HG02610 (cell line): Measurements from ENCODE around the gene TRIM37.
"Not testable (repeated sequence)": the region's sequence is repeated elsewhere in the genome, so short reads cannot be mapped to it uniquely, and the experiment has no call there.

Experiments used
- ATAC-seq: cut with Tn5 transposase; IDR thresholded peaks from one replicate; pipeline ENCODE4 v1.9.1; 2021; ENCODE audit warnings: mild to moderate bottlenecking, moderate library complexity; ENCODE audit not compliant: unreplicated experiment

Gene TRIM37

GRCh38 chr17:59106463-59107305 lies at the start of gene TRIM37:
TRIM37 (minus strand) TSS chr17:59106880; CDS start chr17:59106461, 419 bp downstream.
- peak; percentile 96 for ATAC-seq

GRCh38 chr17:59155439-59156177 lies 48.9 kb upstream of the TRIM37 start, which contains the start of gene PRR11:
PRR11 (plus strand) TSS chr17:59155746; CDS start chr17:59169753, 14,007 bp downstream.
- ATAC-seq: peak; percentile 90

- peak; percentile 82 for ATAC-seq
Observed at GRCh38 chr17:59154721-59155438, 48.2 kb upstream of the TRIM37 start, which contains the start of gene SKA2. SKA2 (minus strand) TSS chr17:59155186; CDS start chr17:59155163, 23 bp downstream.

GRCh38 chr17:59154292-59154720 lies 47.6 kb upstream of the TRIM37 start:
- no peak for ATAC-seq

DNA sequence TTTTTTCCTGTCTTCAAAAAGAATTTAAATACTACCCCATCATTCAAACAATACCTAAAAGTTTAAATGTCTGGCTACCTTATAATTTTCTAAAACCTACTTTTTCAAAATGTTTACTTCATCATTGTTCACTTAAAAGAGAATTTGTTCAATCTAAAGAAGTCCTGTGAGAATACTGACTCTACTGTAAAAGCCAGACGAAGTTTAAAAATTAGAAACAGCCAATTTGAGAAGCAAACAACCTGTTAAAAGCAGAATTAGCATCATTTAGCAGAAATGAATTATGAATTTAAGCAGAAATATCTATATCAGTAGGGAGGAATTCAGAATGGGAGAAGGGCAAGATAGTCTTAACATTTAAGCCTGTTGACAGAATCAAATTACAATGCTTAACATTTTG lies 46.2 kb upstream of the TRIM37 start:
- ATAC-seq: no peak

GRCh38 chr17:59151591-59151990 lies 44.9 kb upstream of the TRIM37 start:
- no peak for ATAC-seq

- ATAC-seq: no peak
Observed at GRCh38 chr17:59151006-59151405, 44.3 kb upstream of the TRIM37 start.

- no peak for ATAC-seq
Observed at GRCh38 chr17:59149841-59150511, 43.3 kb upstream of the TRIM37 start.

- ATAC-seq: no peak
Observed at GRCh38 chr17:59149051-59149450, 42.4 kb upstream of the TRIM37 start.

- ATAC-seq: no peak
Observed at GRCh38 chr17:59145571-59146096, 39.0 kb upstream of the TRIM37 start.

GRCh38 chr17:59141860-59142259 lies 35.2 kb upstream of the TRIM37 start:
- no peak for ATAC-seq

DNA sequence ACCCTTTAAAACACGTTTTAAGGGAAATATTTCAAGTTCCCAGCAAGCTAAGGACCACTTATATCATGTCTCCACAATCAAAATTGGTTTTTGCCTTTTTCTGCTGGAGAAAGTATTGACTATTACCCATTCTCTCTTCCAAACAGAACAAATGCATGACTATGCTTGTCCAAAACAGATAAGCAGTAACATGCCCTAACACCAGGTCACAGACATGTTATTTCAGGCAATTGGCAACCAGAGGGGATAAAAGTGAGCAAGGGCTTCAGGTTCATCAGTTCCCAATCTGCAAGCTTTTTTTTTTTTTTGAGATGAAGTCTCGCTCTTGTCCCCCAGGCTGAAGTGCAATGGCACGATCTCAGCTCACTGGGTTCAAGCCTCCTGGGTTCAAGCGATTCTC lies 33.3 kb upstream of the TRIM37 start:
- ATAC-seq: no peak

DNA sequence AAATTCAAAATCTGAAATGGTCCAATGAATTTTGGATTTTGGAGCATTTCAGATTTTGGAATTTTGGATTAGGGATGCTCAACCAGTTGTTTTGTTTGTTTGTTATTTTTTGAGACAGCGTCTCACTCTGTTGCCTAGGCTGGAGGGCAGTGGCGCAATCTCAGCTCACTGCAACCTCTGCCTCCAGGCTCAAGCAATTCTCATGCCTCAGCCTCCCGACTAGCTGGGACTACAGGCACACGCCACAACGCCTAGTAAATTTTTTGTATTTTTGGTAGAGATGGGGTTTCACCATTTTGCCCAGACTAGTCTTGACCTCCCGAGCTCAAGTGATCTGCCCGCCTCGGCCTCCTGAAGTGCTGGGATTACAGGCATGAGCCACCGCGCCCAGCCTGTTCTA lies 31.7 kb upstream of the TRIM37 start:
- ATAC-seq: not testable (repeated sequence)

DNA sequence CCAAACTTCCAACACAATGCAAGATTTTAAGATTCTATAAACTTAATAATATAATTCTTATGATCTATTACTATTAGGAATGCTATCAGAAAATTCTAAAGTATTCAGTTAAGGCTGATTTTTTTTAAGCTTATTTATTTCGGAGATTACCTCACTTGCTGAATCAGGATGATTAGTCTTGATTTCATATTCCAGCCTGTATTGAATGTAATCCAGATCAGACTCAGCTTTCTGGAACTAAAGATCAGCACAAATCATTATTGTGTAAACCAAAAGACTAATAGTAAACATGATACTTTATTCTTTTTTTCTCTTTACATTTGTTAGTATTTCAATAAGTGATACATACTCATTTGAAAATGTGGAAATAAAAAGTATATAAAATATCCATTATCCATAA lies 24.5 kb upstream of the TRIM37 start:
- ATAC-seq: no peak

DNA sequence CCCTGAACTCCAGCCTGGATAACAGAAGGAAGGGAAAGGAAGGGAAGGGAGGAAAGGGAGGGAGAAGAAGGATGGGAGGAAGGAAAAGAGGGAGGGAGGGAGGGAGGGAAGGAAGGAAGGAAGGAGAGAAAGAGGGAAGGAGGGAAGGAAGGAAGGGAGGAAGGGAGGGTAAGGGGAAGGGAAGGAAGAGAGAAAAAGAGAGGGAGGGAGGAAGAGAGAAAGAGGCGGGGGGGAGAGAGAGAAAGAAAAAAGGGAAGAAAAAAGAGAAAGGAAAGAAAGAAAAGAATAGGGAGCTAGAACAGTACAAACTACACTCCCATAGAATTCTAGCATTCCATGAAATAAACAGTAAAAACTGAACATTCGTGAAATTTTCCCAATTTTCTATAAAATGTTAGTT lies 23.1 kb upstream of the TRIM37 start:
- no peak for ATAC-seq

- ATAC-seq: no peak
Observed at GRCh38 chr17:59126809-59127417, 20.2 kb upstream of the TRIM37 start.

GRCh38 chr17:59124665-59125064 lies 18.0 kb upstream of the TRIM37 start:
- ATAC-seq: peak; percentile 78

DNA sequence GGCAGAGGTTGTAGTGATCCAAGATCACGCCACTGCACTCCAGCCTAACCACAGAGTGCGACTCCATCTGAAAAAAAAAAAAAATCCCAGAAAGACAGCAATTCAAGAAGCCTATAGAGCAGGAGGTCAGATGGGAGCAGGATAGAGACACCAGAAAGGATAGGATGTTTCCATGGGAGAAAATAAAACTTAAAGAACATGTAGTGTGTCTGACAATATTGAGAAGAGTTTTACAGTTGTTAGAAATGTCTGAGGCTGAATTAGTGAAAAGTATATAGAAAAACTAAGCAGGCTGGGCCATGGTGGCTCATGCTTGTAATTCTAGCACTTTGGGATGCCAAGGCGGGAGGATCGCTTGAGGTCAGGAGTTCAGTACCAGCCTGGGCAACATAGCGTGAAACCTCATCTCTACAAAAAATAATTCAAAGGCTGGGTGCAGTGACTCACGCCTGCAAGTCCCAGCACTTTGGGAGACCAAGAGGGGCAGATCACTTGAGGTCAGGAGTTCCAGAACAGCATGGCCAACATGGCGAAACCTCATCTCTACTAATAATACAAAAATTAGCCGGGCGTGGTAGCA lies 15.3 kb upstream of the TRIM37 start:
- no peak for ATAC-seq

- no peak for ATAC-seq
Observed at GRCh38 chr17:59115474-59115873, 8.8 kb upstream of the TRIM37 start.

- ATAC-seq: no peak
Observed at GRCh38 chr17:59111539-59111938, 4.9 kb upstream of the TRIM37 start.
